Stimulated activated CD8-positive, alpha-beta memory T cell treated with anti-CD3 and anti-CD28 coated beads, Interleukin-12 subunit alpha, Interleukin-12 subunit beta, amount 100 ng/mL, for 24 hours (primary cell): Measurements from ENCODE around the gene DGAT2L6.

Source experiments
- DNase-seq: peaks from one replicate; pipeline ENCODE4 v3.0.0-alpha.2; 2020; ENCODE audit errors: extremely low read depth

The DGAT2L6 gene, protein sequence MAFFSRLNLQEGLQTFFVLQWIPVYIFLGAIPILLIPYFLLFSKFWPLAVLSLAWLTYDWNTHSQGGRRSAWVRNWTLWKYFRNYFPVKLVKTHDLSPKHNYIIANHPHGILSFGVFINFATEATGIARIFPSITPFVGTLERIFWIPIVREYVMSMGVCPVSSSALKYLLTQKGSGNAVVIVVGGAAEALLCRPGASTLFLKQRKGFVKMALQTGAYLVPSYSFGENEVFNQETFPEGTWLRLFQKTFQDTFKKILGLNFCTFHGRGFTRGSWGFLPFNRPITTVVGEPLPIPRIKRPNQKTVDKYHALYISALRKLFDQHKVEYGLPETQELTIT

DNA sequence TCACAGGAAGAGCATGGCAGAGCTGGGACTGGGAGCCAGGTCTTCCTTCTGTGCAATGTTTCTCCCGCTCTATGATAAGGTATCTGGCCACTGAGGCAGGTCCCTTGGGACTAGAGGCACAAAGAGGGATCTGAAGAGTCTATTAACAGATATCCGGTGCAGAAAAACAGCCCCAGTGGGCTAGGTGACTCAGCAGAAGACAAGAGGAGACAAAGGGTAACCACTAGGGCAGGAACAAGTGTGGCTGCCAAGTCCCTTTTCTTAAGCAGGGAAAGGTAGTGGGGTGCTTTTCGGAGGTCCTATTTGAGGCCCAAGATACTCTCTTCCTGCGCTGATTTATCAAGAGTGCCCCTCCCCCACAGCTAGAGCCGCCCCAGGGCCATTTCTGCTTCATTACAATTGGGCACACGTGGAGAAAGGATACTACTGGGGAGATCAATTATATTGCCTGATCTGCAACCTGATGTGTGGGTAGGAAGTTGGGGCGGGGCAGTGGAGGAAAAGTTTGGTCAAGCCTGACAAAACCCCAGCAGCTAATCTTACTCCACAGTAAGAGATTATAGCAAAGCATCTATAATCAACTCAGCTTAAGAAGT lies at the start of gene DGAT2L6:
Gene DGAT2L6, plus strand, starts transcription at position 546 of the 596 bp plus-strand sequence. CDS start 100 bp downstream, outside the sequence.
- no peak for DNase-seq

DNA sequence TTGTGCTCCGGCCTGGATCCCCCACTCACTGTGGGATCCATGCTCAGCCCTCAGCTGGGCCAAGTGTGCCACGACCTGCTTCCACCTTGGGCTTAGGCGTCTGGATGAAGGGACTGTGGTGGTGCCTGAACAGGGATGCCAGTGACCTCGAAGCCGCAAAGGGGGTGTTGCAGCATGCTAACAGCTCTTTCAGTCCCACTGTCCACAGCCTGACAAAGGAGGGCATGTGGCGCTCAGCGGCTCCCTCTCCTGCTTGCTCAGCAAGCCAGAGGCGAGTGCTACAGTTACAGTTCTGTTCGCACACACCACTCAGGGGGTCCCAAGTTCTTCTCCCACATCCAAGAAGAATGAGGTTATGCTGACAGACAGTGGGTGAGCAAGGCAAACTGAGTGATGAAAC lies 49.2 kb upstream of the DGAT2L6 start:
- no peak for DNase-seq

- DNase-seq = no peak
Observed at GRCh38 chrX:70129816-70130215, 47.5 kb upstream of the DGAT2L6 start.

DNA sequence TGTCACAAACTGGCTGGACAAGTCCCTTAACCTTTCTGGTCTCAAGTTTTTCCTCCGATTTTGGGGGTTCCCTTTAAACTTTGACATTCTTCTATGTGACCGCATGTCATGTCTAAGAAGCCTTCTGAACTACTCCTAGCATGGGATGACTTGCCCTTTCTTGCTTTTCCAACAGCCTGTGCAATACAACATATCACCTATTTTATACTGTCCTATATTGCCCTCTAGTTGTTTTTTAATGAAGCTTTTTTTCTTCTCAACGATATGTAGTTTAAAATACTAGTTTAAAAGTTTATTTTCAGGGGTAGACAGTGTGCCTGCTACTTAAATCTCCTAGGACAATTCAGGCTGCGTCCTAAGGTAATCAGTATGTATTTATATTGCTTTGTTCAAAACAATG lies 45.1 kb upstream of the DGAT2L6 start:
- DNase-seq = no peak

DNA sequence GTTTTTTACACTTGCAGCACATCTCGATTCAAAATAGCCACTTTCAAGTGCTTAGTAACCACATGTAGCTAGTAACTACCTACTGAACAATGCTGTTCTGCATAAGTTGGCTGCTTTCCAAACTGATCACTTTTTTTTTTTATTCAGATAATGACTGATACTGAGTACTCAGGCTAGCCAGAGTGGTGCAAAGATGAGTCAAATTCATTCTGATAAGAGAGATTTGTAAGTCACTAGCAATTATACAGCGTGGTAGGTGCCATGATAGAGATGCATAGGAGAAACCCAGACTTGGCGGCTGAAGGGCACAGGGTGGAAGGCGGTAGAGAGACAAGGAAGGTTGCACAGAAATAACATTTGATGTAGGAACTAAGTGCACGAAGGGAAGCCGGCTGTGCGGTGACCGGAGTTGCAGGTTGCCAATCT lies 44.4 kb upstream of the DGAT2L6 start:
- no peak for DNase-seq

- peak; percentile 41 for DNase-seq
Observed at GRCh38 chrX:70133303-70134115, 43.8 kb upstream of the DGAT2L6 start, which contains the start of gene IGBP1. IGBP1 (plus strand) TSS chrX:70133447; CDS start chrX:70133948, 501 bp downstream.

- DNase-seq = no peak
Observed at GRCh38 chrX:70134116-70134477, 43.2 kb upstream of the DGAT2L6 start.

- DNase-seq = no peak
Observed at GRCh38 chrX:70138622-70139021, 38.7 kb upstream of the DGAT2L6 start.

DNA sequence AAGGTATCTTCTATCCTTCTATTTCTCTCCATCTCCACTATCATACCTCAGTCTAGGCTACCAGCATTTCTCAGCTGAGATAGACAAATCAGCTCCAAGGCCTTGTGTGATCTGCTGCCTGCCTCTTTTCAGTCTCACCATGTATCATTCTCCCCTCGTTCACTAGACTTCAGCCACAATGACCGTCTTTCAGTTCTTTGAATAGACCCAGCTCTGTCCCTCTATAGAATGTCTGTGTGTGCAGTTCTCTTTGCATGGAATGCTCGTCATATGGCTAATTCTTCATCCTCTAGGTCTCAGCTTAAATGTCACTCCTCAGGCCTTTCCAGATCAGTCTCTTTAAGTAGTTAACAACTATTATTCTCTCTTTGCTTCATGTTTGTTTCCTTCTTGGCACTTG lies 37.5 kb upstream of the DGAT2L6 start:
- DNase-seq = no peak

DNA sequence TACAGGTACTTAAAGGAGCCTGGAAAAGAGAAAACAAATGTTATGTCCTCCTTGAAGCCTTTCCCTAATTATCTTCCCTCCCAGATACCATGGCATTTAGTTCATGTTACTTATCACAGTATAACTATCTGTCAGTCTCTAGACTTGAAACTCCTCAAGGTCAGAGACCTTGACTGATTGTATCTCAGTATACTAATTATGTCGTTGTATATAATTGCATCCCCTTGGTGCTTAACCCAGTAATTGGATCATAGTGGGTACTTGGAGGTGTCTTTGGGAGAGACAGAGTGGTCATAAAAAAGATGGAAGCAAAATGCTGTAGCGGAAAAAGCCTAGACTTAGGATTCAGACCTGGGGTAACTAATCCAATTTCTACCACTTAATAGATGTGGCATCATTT lies 35.9 kb upstream of the DGAT2L6 start:
- no peak for DNase-seq

DNA sequence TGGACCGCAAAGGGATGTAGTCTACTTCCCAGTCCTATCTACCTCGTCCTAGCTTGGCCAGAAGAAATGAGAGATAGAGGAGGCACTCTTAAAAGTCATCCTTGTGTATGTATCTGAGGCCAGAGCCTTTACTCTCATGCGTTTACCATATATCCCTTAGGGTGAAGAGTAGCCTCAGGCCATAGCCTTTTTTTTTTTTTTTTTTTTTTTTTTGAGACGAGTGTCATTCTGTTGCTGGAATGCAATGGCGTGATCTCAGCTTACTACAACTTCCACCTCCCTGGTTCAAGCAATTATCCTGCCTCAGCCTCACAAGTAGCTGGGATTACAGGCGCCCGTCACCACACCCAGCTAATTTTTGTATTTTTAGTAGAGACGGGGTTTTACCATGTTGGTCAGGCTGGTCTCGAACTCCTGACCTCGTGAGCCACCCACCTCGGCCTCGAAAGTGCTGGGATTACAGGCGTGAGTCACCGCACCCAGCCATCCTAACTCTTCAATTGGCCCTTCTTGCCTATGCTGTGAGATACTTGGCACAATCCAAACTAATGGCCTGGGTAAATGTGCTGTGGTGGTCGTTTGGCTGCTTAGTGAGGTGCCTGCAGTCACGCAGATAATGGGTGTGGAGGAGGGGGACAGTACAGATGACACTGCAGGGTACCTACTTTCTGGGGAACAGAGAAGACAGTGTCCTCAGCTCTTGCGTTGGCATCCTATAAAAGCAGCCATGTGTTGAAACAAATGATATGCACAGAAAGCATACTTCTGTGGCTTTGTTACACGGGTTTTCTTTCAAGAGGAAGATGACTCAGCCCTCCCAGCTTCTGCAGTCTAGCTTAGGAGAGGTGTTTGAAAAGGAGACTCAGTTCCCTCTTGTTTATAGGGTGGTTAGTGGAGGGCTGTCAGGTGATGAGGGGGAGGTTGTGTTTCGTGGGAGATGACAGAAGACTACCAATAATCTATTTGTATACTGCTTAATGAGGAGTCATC lies 10.4 kb upstream of the DGAT2L6 start:
- DNase-seq = no peak

DNA sequence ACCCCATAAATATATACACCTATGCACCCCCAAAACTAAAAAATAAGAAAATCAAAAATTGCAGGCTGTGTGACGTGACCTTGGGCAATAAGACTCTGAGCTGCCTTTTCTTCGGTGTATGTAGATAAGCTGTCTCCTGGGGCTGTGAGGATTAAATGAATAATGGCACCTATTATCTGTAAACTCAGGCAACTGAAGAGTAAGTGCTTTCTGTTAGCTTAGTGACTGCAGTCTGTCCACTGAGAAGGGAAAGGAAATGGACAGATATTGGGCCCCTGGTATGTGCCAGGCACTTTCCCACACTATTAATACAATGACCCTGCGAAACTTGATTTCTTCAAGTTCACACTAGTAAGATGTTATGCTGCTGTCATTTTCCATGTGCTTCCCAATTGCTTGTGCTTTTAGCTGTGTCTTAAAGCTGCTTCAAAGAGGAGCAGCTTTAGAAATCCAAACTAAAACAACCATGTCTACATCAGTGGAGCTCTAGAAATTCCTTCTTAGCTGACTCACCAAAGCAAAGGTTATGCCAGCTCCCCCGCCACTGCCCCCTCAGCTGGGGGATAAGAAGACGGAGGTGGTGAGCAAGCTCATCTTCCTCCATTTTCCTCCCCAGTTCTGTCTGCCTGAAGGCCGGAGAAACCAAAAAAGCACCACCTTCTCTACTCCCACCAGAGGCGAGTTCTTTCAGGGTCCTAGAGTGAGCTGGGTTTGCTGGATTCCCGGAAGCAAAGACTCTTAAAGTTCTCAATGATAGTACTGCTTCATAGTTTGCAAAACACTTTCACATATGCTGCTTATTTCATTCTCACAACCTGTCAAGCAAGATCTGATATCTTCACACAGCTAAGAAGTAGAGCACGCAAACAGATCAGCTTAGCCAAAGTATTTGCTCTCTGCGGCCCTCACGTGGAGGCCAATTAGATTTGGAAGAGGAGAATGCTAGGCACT lies 8.8 kb upstream of the DGAT2L6 start:
- DNase-seq = no peak

DNA sequence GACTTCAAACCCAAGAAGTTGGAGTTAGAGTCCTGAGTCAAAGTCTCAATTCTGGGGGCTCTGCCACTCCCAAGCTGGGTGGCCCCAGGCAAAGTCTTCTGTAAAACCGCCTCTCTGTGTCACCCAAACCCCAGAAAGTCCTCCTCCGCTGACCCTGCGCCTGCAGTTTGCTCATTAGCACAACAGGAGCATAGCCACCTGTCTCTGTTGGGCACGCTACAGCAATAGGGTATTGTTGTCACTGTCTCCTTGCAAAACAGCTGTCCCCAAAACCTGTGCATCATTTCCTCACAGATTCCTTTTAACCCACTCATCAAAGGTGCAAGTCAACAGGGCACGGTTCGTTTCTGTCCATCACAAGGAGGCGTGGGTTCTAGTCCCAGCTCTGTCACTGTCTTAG lies 8.0 kb upstream of the DGAT2L6 start:
- no peak for DNase-seq

GRCh38 chrX:70171624-70172023 lies 5.7 kb upstream of the DGAT2L6 start:
- DNase-seq = no peak

- DNase-seq = no peak
Observed at GRCh38 chrX:70172221-70172620, 5.1 kb upstream of the DGAT2L6 start.

DNA sequence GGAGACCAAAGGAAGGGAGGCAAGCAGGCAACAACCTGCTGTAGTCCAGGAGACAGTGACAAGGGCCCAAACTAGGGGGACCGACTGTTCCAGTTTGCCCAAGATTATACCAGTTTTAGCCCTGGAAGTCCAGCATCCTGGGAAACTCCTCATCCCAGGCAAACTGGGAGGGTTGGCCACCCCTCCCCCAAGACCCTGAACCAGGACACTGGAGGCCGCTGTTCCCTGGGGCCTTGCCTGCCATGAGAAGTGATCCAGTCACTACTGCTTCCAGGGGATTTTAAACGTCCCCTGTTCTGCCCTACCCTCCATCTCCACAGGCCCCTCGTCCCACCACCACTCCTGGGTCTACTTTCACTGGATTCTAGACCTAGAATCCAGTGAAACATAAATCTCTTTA lies 4.3 kb upstream of the DGAT2L6 start:
- DNase-seq = no peak

DNA sequence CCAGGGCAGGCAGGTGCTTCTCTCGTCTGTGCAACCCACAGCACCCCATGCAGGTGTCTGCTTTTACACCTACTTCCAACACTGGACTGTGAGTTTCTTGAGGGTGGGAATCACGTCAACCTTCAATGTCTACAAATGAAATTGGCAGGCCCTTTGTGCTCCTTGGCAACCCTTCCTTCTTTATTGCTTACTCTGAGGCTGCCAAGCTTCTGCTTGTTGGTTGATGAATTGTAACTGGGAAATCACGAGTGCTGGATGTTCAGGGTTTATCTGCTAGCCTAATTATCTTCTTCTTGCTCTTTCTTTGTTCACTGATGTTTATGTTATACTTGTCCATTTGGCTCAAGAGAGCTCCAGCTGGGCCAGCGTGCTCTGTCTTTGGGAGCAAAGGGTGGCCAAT lies 2.5 kb upstream of the DGAT2L6 start:
- DNase-seq = no peak

- DNase-seq = no peak
Observed at GRCh38 chrX:70175338-70175737, 1.9 kb upstream of the DGAT2L6 start.

DNA sequence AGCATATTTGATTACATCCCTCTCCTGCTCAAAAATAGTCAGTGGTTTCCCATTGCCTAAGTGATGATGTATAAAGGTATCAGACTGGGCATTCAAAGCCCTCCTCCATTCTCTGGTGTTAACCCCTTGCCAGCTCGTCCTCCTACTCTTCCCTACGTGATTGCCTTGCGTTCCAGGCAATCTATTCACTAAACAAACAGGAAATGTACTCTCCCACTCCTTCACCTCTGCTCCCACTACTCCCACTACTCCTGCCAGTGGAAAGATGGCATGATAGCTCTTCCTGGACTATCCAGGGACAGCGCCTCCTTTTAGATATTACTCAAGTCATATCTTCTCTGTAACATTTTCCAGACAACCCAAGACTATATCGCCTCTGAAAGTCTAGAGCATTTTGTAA lies 5.8 kb downstream of the DGAT2L6 start:
- no peak for DNase-seq

- DNase-seq = no peak
Observed at GRCh38 chrX:70190225-70190624, 12.9 kb downstream of the DGAT2L6 start.
